HepG2 (cell line): Measurements from ENCODE around the gene ABCD1. TPM values are rescaled to one million over a fixed set of nuclear protein-coding genes. Genes with fewer than 3 reads are reported as not detected.

ENCODE experiments used
- ATAC-seq: fragments of 200-7000 bp; cut with Tn5 transposase; 3 replicates; pipeline ENCODE4 v1.9.1; 2020; ENCODE audit warnings: mild to moderate bottlenecking, moderate library complexity
- BruUV-seq: library from RNA; stranded (reverse); fragments of 400-500 nt; replicated peaks from 2 replicates; lab custom pipeline; 2021; lab: Mats Ljungman, UMichigan
- CTCF ChIA-PET: fragments of 300-600 bp; formaldehyde crosslinking; extraction: SDS; loops from one replicate; lab custom pipeline; 2021; ENCODE audit warnings: low total read pairs, inconsistent platforms, low intra/inter-chr PET ratio; lab: Yijun Ruan, JAX
- POLR2A ChIA-PET: fragments of 350-600 bp; sonication (Branson Sonifier 250); formaldehyde crosslinking; loops from one replicate; lab custom pipeline; 2020; ENCODE audit warnings: antibody characterized with exemption, inconsistent platforms; lab: Yijun Ruan, JAX
- DNase-seq: peaks from one replicate; pipeline ENCODE4 v3.0.0-alpha.2; 2015; ENCODE audit warnings: low spot score
- FAIRE-seq: peaks from 3 replicates; lab custom pipeline; 2011; peaks lifted over from hg19 to GRCh38; lab: Jason Lieb, UNC
- H2AFZ ChIP-seq: one replicate; pipeline ENCODE4 v1.6.1; 2011; ENCODE audit warnings: low read length, inconsistent platforms
- H3K27ac ChIP-seq: fragments of 300-600 bp; 3 replicates; pipeline ENCODE4 v1.8.0; 2011; ENCODE audit warnings: mixed run types, mild to moderate bottlenecking, mixed read lengths, low read length, inconsistent platforms; ENCODE audit not compliant: insufficient read depth; ENCODE audit errors: extremely low read length
- H3K27me3 ChIP-seq, 2 experiments: fragments of 200-600 bp in 1 of 2; 2 replicates in 1 of 2; 3 replicates in 1 of 2; pipeline versions ENCODE4 v1.6.0 to v1.8.0; 2011; ENCODE audit warnings: low read length in 2 of 2, mild to moderate bottlenecking in 2 of 2, moderate library complexity in 2 of 2, inconsistent platforms in 1 of 2; ENCODE audit not compliant: insufficient read depth in 2 of 2, control insufficient read depth in 1 of 2
- H3K36me3 ChIP-seq, 2 experiments: fragments of 200-600 bp in 1 of 2; replicated peaks in 1 of 2; 2 replicates in 1 of 2; 3 replicates in 1 of 2; pipeline versions ENCODE4 v1.5.1 to v1.8.0; 2011; ENCODE audit warnings: low read length in 2 of 2, inconsistent platforms in 1 of 2; ENCODE audit not compliant: insufficient read depth in 2 of 2, control insufficient read depth in 1 of 2
- H3K4me1 ChIP-seq: 2 replicates; pipeline ENCODE4 v1.5.1; 2012; ENCODE audit warnings: low read length, inconsistent platforms; ENCODE audit not compliant: insufficient read depth
- H3K4me2 ChIP-seq: 2 replicates; pipeline ENCODE4 v1.6.0; 2011; ENCODE audit warnings: low read depth, low read length, inconsistent platforms
- H3K4me3 ChIP-seq, 3 experiments: fragments of 200-600 bp in 1 of 3; sonication (generic), shearing (Covaris generic) in 1 of 3; replicated peaks in 1 of 3; 2 replicates each; pipeline ENCODE4 v1.5.1; 2011 to 2016; ENCODE audit warnings: low read length in 3 of 3, inconsistent platforms in 2 of 3, low read depth in 2 of 3, mild to moderate bottlenecking in 2 of 3, control low read depth in 1 of 3, mixed read lengths in 1 of 3; ENCODE audit not compliant: insufficient read depth in 1 of 3
- H3K79me2 ChIP-seq: one replicate; pipeline ENCODE4 v1.6.1; 2011; ENCODE audit warnings: low read length, inconsistent platforms; ENCODE audit not compliant: insufficient read depth
- H3K9ac ChIP-seq: 2 replicates; pipeline ENCODE4 v1.6.0; 2011; ENCODE audit warnings: mild to moderate bottlenecking, low read depth, low read length, inconsistent platforms; ENCODE audit not compliant: insufficient read depth
- H3K9me3 ChIP-seq: 2 replicates; pipeline ENCODE4 v1.5.1; 2012; ENCODE audit warnings: mild to moderate bottlenecking, low read length
- H4K20me1 ChIP-seq: 2 replicates; pipeline ENCODE4 v1.6.0; 2011; ENCODE audit warnings: inconsistent platforms, mild to moderate bottlenecking, low read length, moderate library complexity; ENCODE audit not compliant: insufficient read depth
- HNF4A ChIP-seq: sonication (generic); formaldehyde crosslinking; IDR thresholded peaks from 2 replicates; pipeline ENCODE4 v1.4.0; 2020; ENCODE audit warnings: missing genetic modification reagents
- HNRNPL ChIP-seq: fragments of 200-400 bp; formaldehyde crosslinking; IDR thresholded peaks from 2 replicates; pipeline ENCODE4 v1.6.1; 2017; ENCODE audit warnings: mild to moderate bottlenecking, low read depth, low read length
- KDM4B ChIP-seq: sonication (generic); formaldehyde crosslinking; IDR thresholded peaks from 2 replicates; pipeline ENCODE4 v1.4.0; 2020; ENCODE audit warnings: missing genetic modification reagents
- KDM5B ChIP-seq: sonication (generic); formaldehyde crosslinking; IDR thresholded peaks from 2 replicates; pipeline ENCODE4 v1.4.0; 2020; ENCODE audit warnings: missing genetic modification reagents, mild to moderate bottlenecking, borderline replicate concordance
- NFKB2 ChIP-seq: sonication (generic); formaldehyde crosslinking; IDR thresholded peaks from 2 replicates; pipeline ENCODE4 v1.4.0; 2020; ENCODE audit warnings: missing genetic modification reagents, borderline replicate concordance
- RARG ChIP-seq: sonication (generic); formaldehyde crosslinking; IDR thresholded peaks from 2 replicates; pipeline ENCODE4 v1.4.0; 2020; ENCODE audit warnings: low read depth, mild to moderate bottlenecking, missing genetic modification reagents
- ZFYVE20 ChIP-seq: sonication (generic); formaldehyde crosslinking; IDR thresholded peaks from 2 replicates; pipeline ENCODE4 v1.8.0; 2023; ENCODE audit warnings: low read depth, mild to moderate bottlenecking, moderate library complexity, missing genetic modification reagents, borderline replicate concordance
- ZNF282 ChIP-seq: fragments of 450-650 bp; IDR thresholded peaks from 2 replicates; pipeline ENCODE4 v1.6.1; 2018; ENCODE audit not compliant: partially characterized antibody
- ZNF713 ChIP-seq: sonication (generic); formaldehyde crosslinking; IDR thresholded peaks from 2 replicates; pipeline ENCODE4 v1.4.0; 2020; ENCODE audit warnings: mild to moderate bottlenecking, missing genetic modification reagents
- WGBS: methylation state at CpG from one replicate; pipeline ENCODE4 v1.1.6; 2017; ENCODE audit warnings: low lambda C conversion rate; 5-methylcytosine and 5-hydroxymethylcytosine counted together
- in situ Hi-C: cut with HindIII; loops from 2 replicates; pipeline ENCODE4 v1.10.0; 2017; ENCODE audit warnings: low pct_unique_long_range_greater_than_20kb; ENCODE audit not compliant: extremely low pct_ligation_motif_present
- intact Hi-C: fragments of 100-400 bp; cut with micrococcal nuclease; formaldehyde crosslinking; loops from one replicate; pipeline ENCODE4 v1.10.0; 2022; ENCODE audit not compliant: unreplicated experiment
- polyA plus RNA-seq, 8 experiments: library from polyadenylated mRNA; depleted of rRNA in 3 of 8; stranded (reverse) in 7 of 8; unstranded in 1 of 8; fragments of >200 nt; fragmentation: Illumina TruSeq in 4 of 8; extraction: Trizol in 4 of 8; gene quantifications; 2 replicates each; pipeline versions ENCODE4 v1.2.1 to v1.2.3, GENCODE V29; 2011 to 2016; ENCODE audit warnings: low read depth in 4 of 8, missing spikeins in 1 of 8, mixed read lengths in 1 of 8; ENCODE audit not compliant: insufficient read depth in 1 of 8
- total RNA-seq, 5 experiments: library from RNA; depleted of rRNA; stranded (reverse); fragments of >200 nt; fragmentation: Illumina TruSeq; extraction: Trizol; gene quantifications; 2 replicates each; pipeline ENCODE4 v1.2.3, GENCODE V29; 2016; ENCODE audit warnings: low read depth in 1 of 5
- TF ChIP-seq, protein P1 (sequence below): sonication (generic); formaldehyde crosslinking; IDR thresholded peaks from 2 replicates; pipeline ENCODE4 v1.4.0; 2020; ENCODE audit warnings: missing genetic modification reagents
- TF ChIP-seq, protein P2 (sequence below): sonication (generic); formaldehyde crosslinking; IDR thresholded peaks from 2 replicates; pipeline ENCODE4 v1.9.0; 2022; ENCODE audit warnings: low read depth, missing genetic modification reagents
- TF ChIP-seq, protein P3 (sequence below): sonication (generic); formaldehyde crosslinking; IDR thresholded peaks from 2 replicates; pipeline ENCODE4 v1.9.0; 2021; ENCODE audit warnings: missing genetic modification reagents, borderline replicate concordance

Gene ABCD1
- total and polyA plus RNA-seq, 2 of the 13 experiments (the other 11 are each of a cell fraction or from before 2014, with no cell fraction given), result 11.4 to 15.9 TPM

DNA sequence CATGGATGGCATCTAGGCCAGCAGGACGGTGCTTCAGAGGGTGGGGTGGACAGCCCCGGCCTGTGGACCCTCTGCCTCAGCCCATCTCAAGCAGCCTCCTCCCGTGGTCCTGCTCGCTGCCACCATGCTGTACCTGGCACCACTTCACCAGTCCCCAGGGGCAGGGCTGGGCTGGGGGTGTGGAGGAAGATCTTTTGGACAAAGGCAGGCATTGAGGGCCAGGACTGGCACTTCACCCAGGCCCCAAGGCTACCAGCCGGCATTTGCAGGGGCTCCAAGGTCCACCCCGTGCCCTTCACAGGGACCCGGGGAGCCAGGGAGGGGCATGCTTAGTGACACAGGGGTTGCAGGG lies 40.1 kb downstream of the ABCD1 start:
- peak overlapping the region; percentile 54 for H3K9ac ChIP-seq
- peak; percentile 20 for DNase-seq
- no peaks in the 10 kb centered on the region for H3K9me3 ChIP-seq
- H3K36me3 ChIP-seq, result no peaks in the 10 kb centered on the region
- no peak overlapping the region for H2AFZ ChIP-seq
- no TSS peak for BruUV-seq
- TF ChIP-seq, protein P1, sequence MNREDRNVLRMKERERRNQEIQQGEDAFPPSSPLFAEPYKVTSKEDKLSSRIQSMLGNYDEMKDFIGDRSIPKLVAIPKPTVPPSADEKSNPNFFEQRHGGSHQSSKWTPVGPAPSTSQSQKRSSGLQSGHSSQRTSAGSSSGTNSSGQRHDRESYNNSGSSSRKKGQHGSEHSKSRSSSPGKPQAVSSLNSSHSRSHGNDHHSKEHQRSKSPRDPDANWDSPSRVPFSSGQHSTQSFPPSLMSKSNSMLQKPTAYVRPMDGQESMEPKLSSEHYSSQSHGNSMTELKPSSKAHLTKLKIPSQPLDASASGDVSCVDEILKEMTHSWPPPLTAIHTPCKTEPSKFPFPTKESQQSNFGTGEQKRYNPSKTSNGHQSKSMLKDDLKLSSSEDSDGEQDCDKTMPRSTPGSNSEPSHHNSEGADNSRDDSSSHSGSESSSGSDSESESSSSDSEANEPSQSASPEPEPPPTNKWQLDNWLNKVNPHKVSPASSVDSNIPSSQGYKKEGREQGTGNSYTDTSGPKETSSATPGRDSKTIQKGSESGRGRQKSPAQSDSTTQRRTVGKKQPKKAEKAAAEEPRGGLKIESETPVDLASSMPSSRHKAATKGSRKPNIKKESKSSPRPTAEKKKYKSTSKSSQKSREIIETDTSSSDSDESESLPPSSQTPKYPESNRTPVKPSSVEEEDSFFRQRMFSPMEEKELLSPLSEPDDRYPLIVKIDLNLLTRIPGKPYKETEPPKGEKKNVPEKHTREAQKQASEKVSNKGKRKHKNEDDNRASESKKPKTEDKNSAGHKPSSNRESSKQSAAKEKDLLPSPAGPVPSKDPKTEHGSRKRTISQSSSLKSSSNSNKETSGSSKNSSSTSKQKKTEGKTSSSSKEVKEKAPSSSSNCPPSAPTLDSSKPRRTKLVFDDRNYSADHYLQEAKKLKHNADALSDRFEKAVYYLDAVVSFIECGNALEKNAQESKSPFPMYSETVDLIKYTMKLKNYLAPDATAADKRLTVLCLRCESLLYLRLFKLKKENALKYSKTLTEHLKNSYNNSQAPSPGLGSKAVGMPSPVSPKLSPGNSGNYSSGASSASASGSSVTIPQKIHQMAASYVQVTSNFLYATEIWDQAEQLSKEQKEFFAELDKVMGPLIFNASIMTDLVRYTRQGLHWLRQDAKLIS (CRISPR knock-in tag), result no peak
- no peak for TF ChIP-seq NFKB2 (CRISPR knock-in tag)
- no peak for TF ChIP-seq RARG (CRISPR knock-in tag)
- TF ChIP-seq HNRNPL, result peak; percentile 98
- TF ChIP-seq HNF4A (CRISPR knock-in tag), result 0 out of 2 replicates have a peak, but pooled peaks have one; percentile 20
- no peak for TF ChIP-seq ZNF282
- TF ChIP-seq, protein P2, sequence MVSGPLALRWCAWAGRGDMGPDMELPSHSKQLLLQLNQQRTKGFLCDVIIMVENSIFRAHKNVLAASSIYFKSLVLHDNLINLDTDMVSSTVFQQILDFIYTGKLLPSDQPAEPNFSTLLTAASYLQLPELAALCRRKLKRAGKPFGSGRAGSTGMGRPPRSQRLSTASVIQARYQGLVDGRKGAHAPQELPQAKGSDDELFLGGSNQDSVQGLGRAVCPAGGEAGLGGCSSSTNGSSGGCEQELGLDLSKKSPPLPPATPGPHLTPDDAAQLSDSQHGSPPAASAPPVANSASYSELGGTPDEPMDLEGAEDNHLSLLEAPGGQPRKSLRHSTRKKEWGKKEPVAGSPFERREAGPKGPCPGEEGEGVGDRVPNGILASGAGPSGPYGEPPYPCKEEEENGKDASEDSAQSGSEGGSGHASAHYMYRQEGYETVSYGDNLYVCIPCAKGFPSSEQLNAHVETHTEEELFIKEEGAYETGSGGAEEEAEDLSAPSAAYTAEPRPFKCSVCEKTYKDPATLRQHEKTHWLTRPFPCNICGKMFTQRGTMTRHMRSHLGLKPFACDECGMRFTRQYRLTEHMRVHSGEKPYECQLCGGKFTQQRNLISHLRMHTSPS (CRISPR knock-in tag), result peak; percentile 53; the same call in 1 of the 2 replicates
- TF ChIP-seq ZNF713 (CRISPR knock-in tag), result no peak
- TF ChIP-seq KDM5B (CRISPR knock-in tag), result no peak
- TF ChIP-seq, protein P3, sequence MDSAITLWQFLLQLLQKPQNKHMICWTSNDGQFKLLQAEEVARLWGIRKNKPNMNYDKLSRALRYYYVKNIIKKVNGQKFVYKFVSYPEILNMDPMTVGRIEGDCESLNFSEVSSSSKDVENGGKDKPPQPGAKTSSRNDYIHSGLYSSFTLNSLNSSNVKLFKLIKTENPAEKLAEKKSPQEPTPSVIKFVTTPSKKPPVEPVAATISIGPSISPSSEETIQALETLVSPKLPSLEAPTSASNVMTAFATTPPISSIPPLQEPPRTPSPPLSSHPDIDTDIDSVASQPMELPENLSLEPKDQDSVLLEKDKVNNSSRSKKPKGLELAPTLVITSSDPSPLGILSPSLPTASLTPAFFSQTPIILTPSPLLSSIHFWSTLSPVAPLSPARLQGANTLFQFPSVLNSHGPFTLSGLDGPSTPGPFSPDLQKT (CRISPR knock-in tag), result no peak
- no peak for TF ChIP-seq KDM4B
- TF ChIP-seq ZFYVE20, result no peak
- no peaks in the 10 kb centered on the region for H4K20me1 ChIP-seq
- H3K4me3 ChIP-seq, result peak overlapping the region; percentile 45 to 66 (median 53); a peak in 5 of 6 replicates
- no peak overlapping the region for H3K27ac ChIP-seq
- no peaks in the 10 kb centered on the region for H3K27me3 ChIP-seq
- no CpG with 5 or more reads among the region's 7 CpGs for WGBS
- H3K4me1 ChIP-seq, result peaks cover 37% of the 10 kb centered on the region
- in situ Hi-C loops (no loop called here), intact Hi-C loops (loop anchor here (2.0 to 10.0 kb wide), 2 partner anchors 18 to 180 kb away; partner anchors contain the start of gene RENBP)
- ChIA-PET CTCF (interaction anchor here (0.6 kb wide), 1 partner anchor 183 kb away, joined by 3 read pairs; no protein-coding TSS in a partner anchor), POLR2A (interaction anchor here (1.0 to 2.9 kb wide), 4 partner anchors 29 to 182 kb away, joined by 3 to 15 read pairs (median 12); partner anchors contain the start of genes IDH3G and SSR4)
- no peak for FAIRE-seq
- H3K79me2 ChIP-seq, result no peaks in the 10 kb centered on the region
- peak overlapping the region; percentile 78 for H3K4me2 ChIP-seq
- ATAC-seq, result peak; percentile 22
